Fibroblast of mammary gland (primary cell): ENCODE data around the gene SLC27A5.

Experiments
- DNase-seq: peaks from one replicate; pipeline ENCODE4 v3.0.0-alpha.2; 2010; ENCODE audit warnings: low read depth
- H3K4me3 ChIP-seq: 2 replicates; pipeline ENCODE4 v1.5.1; 2011; ENCODE audit warnings: low read depth, mild to moderate bottlenecking, low read length, moderate library complexity; ENCODE audit not compliant: control insufficient read depth
- CTCF ChIP-seq: conservative IDR thresholded peaks from 2 replicates; pipeline ENCODE4 v1.5.1; 2011; ENCODE audit warnings: low read depth, low read length, inconsistent platforms; ENCODE audit not compliant: control insufficient read depth, insufficient read depth

The SLC27A5 gene

GRCh38 chr19:58483776-58484175, 28.0 kb downstream of the SLC27A5 start:
- no peak for DNase-seq
- H3K4me3 ChIP-seq, result no peak overlapping the region
- TF ChIP-seq CTCF, result no peak

- TF ChIP-seq CTCF, result no peak
- DNase-seq, result no peak
- no peak overlapping the region for H3K4me3 ChIP-seq
Observed at GRCh38 chr19:58482372-58482771, 29.4 kb downstream of the SLC27A5 start.

GRCh38 chr19:58480831-58481230, 31.0 kb downstream of the SLC27A5 start:
- no peak for TF ChIP-seq CTCF
- no peak overlapping the region for H3K4me3 ChIP-seq
- no peak for DNase-seq

- no peak overlapping the region for H3K4me3 ChIP-seq
- no peak for TF ChIP-seq CTCF
- DNase-seq, result no peak
Observed at GRCh38 chr19:58480481-58480830, 31.3 kb downstream of the SLC27A5 start.

GRCh38 chr19:58479736-58480480, 31.9 kb downstream of the SLC27A5 start:
- TF ChIP-seq CTCF, result no peak
- H3K4me3 ChIP-seq, result no peak overlapping the region
- DNase-seq, result no peak

- no peak for TF ChIP-seq CTCF
- H3K4me3 ChIP-seq, result no peak overlapping the region
- no peak for DNase-seq
Observed at GRCh38 chr19:58479303-58479702, 32.5 kb downstream of the SLC27A5 start.

- no peak for TF ChIP-seq CTCF
- DNase-seq, result no peak
- H3K4me3 ChIP-seq, result no peak overlapping the region
Observed at GRCh38 chr19:58477871-58478270, 33.9 kb downstream of the SLC27A5 start.
